ENCODE data around the gene C1orf94. TPM values are rescaled to one million over a fixed set of nuclear protein-coding genes. Genes with fewer than 3 reads are reported as not detected.

Gene C1orf94
- total and polyA plus RNA-seq, 4 donors, result not detected

DNA sequence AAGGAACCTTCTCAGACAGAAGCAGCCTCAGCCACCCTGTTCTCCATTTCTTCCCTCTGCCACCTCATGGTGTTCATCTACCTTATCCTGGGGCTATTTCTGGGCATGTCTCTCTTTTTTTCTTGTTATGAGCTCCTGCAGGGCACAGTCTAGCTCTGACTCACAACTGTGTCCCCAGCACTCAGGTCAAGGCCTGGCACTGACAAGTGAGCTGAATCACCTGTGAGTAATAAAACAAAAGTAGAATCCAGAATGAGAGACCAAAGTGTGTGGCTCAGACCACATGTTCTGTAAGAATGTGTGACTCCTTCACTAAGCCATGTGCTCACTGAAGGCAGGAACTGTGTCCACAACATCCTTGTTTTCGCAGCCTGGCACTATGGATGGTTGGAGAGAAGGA, 23.2 kb downstream of the C1orf94 start:
- 79 to 88% methylated on average over 1 of the region's 1 CpG for WGBS, 2 donors
- Histone ChIP-seq H3K27me3 (ENCODE audit: control insufficient read depth in 3 of 3, insufficient read depth in 3 of 3, low read length in 2 of 3) (no peaks in the 10 kb centered on the region), H3K9ac (ENCODE audit: insufficient read depth in 1 of 2, low read length in 2 of 2) (no peak overlapping the region), H3K9me3 (ENCODE audit: control insufficient read depth in 4 of 4, insufficient read depth in 3 of 4, low read length in 3 of 4) (peaks cover 0 to 2% (median 0%) of the 10 kb centered on the region in 4 donors), H3K4me1 (ENCODE audit: control insufficient read depth in 5 of 5, insufficient read depth in 5 of 5, low read length in 5 of 5) (no peaks in the 10 kb centered on the region), H3K36me3 (ENCODE audit: control insufficient read depth in 4 of 4, insufficient read depth in 4 of 4, low read length in 4 of 4) (no peaks in the 10 kb centered on the region), H3K27ac (ENCODE audit: low read depth in 1 of 2, low read length in 1 of 2) (no peak overlapping the region), H3K4me3 (no peak overlapping the region)
- TF ChIP-seq, protein P1, sequence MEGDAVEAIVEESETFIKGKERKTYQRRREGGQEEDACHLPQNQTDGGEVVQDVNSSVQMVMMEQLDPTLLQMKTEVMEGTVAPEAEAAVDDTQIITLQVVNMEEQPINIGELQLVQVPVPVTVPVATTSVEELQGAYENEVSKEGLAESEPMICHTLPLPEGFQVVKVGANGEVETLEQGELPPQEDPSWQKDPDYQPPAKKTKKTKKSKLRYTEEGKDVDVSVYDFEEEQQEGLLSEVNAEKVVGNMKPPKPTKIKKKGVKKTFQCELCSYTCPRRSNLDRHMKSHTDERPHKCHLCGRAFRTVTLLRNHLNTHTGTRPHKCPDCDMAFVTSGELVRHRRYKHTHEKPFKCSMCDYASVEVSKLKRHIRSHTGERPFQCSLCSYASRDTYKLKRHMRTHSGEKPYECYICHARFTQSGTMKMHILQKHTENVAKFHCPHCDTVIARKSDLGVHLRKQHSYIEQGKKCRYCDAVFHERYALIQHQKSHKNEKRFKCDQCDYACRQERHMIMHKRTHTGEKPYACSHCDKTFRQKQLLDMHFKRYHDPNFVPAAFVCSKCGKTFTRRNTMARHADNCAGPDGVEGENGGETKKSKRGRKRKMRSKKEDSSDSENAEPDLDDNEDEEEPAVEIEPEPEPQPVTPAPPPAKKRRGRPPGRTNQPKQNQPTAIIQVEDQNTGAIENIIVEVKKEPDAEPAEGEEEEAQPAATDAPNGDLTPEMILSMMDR (IDR thresholded peaks at IDR 0.05; ENCODE audit: control extremely low read depth, extremely low read depth), result no peak
- no peak for DNase-seq
- ATAC-seq (ENCODE audit: insufficient read depth, low FRiP score), result no peak

DNA sequence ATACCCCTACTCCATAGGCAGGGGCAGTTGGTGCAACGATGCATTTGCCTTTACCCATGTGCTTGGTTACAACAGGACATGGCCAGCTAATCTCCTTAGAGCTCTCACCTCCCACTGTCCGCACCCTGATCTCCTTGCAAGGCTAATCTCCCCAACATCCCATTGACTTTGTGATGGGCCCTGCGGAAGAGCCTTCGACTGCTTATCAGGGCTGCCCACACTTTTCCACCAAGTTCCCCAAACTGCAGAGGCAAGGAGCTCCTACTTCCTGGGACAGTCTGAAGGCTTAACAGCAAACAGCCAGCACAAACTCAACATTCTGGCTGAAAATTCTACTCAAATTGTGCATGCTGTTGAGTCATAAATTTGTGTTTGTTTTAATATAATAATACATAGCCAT, 36.0 kb downstream of the C1orf94 start:
- TF ChIP-seq, protein P1 (IDR thresholded peaks at IDR 0.05; ENCODE audit: control extremely low read depth, extremely low read depth), result no peak
- Histone ChIP-seq H3K27ac (ENCODE audit: low read depth in 1 of 2, low read length in 1 of 2) (no peak overlapping the region), H3K4me1 (ENCODE audit: control insufficient read depth in 5 of 5, insufficient read depth in 5 of 5, low read length in 5 of 5) (no peaks in the 10 kb centered on the region), H3K27me3 (ENCODE audit: control insufficient read depth in 3 of 3, insufficient read depth in 3 of 3, low read length in 2 of 3) (no peaks in the 10 kb centered on the region), H3K4me3 (no peak overlapping the region), H3K9ac (ENCODE audit: insufficient read depth in 1 of 2, low read length in 2 of 2) (no peak overlapping the region), H3K36me3 (ENCODE audit: control insufficient read depth in 4 of 4, insufficient read depth in 4 of 4, low read length in 4 of 4) (no peaks in the 10 kb centered on the region), H3K9me3 (ENCODE audit: control insufficient read depth in 4 of 4, insufficient read depth in 3 of 4, low read length in 3 of 4) (no peaks in the 10 kb centered on the region)
- ATAC-seq (ENCODE audit: insufficient read depth, low FRiP score), result no peak
- no peak for DNase-seq
- WGBS, 2 donors, result 83 to 90% methylated on average over 4 of the region's 4 CpGs

DNA sequence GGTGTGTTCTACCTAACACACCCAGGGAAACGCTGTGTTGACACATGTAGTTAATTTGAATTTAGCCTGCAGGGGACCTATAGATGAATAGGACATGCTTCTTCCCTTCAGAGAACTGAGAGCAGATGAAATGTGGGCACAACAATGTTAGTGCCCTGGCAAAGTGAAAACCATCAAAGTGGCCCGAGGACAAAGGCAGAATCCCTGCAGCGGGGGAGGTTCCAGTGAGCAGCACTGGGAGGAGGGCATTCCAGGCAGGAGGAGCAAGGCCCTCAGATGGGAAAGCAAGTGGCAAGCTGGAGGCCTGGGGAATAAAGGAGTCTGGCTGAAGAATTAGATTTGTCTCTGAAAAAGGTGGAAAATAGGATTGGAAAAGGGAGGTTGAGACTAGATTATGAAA, 37.2 kb downstream of the C1orf94 start:
- no peaks in the 10 kb centered on the region for H3K36me3 ChIP-seq (ENCODE audit: control insufficient read depth in 4 of 4, insufficient read depth in 4 of 4, low read length in 4 of 4)
- no peak overlapping the region for H3K4me3 ChIP-seq
- no peaks in the 10 kb centered on the region for H3K4me1 ChIP-seq (ENCODE audit: control insufficient read depth in 5 of 5, insufficient read depth in 5 of 5, low read length in 5 of 5)
- TF ChIP-seq, protein P1 (IDR thresholded peaks at IDR 0.05; ENCODE audit: control extremely low read depth, extremely low read depth), result no peak
- H3K9me3 ChIP-seq (ENCODE audit: control insufficient read depth in 4 of 4, insufficient read depth in 3 of 4, low read length in 3 of 4), result no peaks in the 10 kb centered on the region
- WGBS, 2 donors, result 48 to 55% methylated on average over 3 of the region's 3 CpGs
- DNase-seq, result no peak
- H3K27ac ChIP-seq (ENCODE audit: low read depth in 1 of 2, low read length in 1 of 2), result no peak overlapping the region
- H3K9ac ChIP-seq (ENCODE audit: insufficient read depth in 1 of 2, low read length in 2 of 2), result no peak overlapping the region
- ATAC-seq (ENCODE audit: insufficient read depth, low FRiP score), result no peak
- H3K27me3 ChIP-seq (ENCODE audit: control insufficient read depth in 3 of 3, insufficient read depth in 3 of 3, low read length in 2 of 3), result no peaks in the 10 kb centered on the region

DNA sequence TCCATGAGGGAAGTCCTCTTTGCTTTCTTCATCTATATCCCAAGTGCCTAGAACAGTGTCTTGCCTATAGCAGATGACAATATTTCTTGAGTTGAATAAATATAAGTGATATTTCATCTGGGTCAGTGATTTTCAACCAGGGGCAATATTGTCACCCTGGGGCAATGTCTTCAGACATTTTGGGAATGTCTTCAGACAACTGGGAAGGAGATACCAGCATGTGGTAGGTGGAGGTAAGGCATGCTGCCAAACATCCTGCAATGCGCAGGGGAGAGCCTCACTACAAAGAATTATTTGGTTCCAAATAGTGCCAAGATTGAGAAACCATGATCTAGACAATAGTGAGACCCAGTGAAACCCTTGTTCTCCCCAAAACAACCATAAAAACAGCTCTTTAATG, 54.7 kb downstream of the C1orf94 start:
- H3K36me3 ChIP-seq (ENCODE audit: control insufficient read depth in 4 of 4, insufficient read depth in 4 of 4, low read length in 4 of 4), result no peaks in the 10 kb centered on the region
- H3K9me3 ChIP-seq (ENCODE audit: control insufficient read depth in 4 of 4, insufficient read depth in 3 of 4, low read length in 3 of 4), result peaks cover 0 to 3% (median 0%) of the 10 kb centered on the region in 4 donors
- TF ChIP-seq, protein P1 (IDR thresholded peaks at IDR 0.05; ENCODE audit: control extremely low read depth, extremely low read depth), result no peak
- peaks cover 0 to 3% (median 0%) of the 10 kb centered on the region in 3 donors for H3K27me3 ChIP-seq (ENCODE audit: control insufficient read depth in 3 of 3, insufficient read depth in 3 of 3, low read length in 2 of 3)
- no peak for DNase-seq
- WGBS, 2 donors, result 82 to 96% methylated on average over 1 of the region's 1 CpG
- no peak overlapping the region for H3K27ac ChIP-seq (ENCODE audit: low read depth in 1 of 2, low read length in 1 of 2)
- no peak overlapping the region for H3K4me3 ChIP-seq
- no peak for ATAC-seq (ENCODE audit: insufficient read depth, low FRiP score)
- no peaks in the 10 kb centered on the region for H3K4me1 ChIP-seq (ENCODE audit: control insufficient read depth in 5 of 5, insufficient read depth in 5 of 5, low read length in 5 of 5)
- H3K9ac ChIP-seq (ENCODE audit: insufficient read depth in 1 of 2, low read length in 2 of 2), result no peak overlapping the region

All from lung (tissue), 12 donors.